Measurements from ENCODE around the gene RFX3. TPM values are rescaled to one million over a fixed set of nuclear protein-coding genes. Genes with fewer than 3 reads are reported as not detected.

Gene RFX3
- total RNA-seq, 1 experiment from 2014 or later, result 8.4 TPM

- Histone ChIP-seq H3F3A (ENCODE audit: insufficient read depth, low read depth) (no peaks in the 10 kb centered on the region), H3K27ac (no peak overlapping the region), H3K4me1 (replicated peaks; ENCODE audit: insufficient read depth) (no peaks in the 10 kb centered on the region), H4K20me1 (ENCODE audit: insufficient read depth) (no peaks in the 10 kb centered on the region), H3K27me3 (ENCODE audit: insufficient read depth, low read depth) (no peaks in the 10 kb centered on the region), H3K9me3 (ENCODE audit: insufficient read depth, low read depth) (no peaks in the 10 kb centered on the region), H3K4me3 (no peak overlapping the region), H3K36me3 (ENCODE audit: low read depth) (no peaks in the 10 kb centered on the region), H3K9me2 (ENCODE audit: insufficient read depth) (no peaks in the 10 kb centered on the region), H2AFZ (no peak overlapping the region), H3K4me2 (no peak overlapping the region), H3K79me2 (ENCODE audit: low read depth) (no peaks in the 10 kb centered on the region)
- POLR2A ChIA-PET (ENCODE audit: unreplicated experiment), result interaction anchor here (0.6 kb wide), 1 partner anchor 759 kb away, joined by 5 read pairs; no protein-coding TSS in a partner anchor
- BruUV-seq (replicated peaks), result no TSS peak
- intact Hi-C loops (cut with micrococcal nuclease; ENCODE audit: unreplicated experiment), result loop anchor here (2.0 to 5.0 kb wide), 2 partner anchors 265 to 899 kb away; no protein-coding TSS in a partner anchor
- CTCF ChIA-PET, result interaction anchor here (0.6 kb wide), 1 partner anchor 434 kb away, joined by 3 read pairs; no protein-coding TSS in a partner anchor
- TF ChIP-seq, protein P1, sequence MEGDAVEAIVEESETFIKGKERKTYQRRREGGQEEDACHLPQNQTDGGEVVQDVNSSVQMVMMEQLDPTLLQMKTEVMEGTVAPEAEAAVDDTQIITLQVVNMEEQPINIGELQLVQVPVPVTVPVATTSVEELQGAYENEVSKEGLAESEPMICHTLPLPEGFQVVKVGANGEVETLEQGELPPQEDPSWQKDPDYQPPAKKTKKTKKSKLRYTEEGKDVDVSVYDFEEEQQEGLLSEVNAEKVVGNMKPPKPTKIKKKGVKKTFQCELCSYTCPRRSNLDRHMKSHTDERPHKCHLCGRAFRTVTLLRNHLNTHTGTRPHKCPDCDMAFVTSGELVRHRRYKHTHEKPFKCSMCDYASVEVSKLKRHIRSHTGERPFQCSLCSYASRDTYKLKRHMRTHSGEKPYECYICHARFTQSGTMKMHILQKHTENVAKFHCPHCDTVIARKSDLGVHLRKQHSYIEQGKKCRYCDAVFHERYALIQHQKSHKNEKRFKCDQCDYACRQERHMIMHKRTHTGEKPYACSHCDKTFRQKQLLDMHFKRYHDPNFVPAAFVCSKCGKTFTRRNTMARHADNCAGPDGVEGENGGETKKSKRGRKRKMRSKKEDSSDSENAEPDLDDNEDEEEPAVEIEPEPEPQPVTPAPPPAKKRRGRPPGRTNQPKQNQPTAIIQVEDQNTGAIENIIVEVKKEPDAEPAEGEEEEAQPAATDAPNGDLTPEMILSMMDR (conservative IDR thresholded peaks at IDR 0.05), result peak; percentile 63
- no peak for TF ChIP-seq EZH2 (IDR thresholded peaks at IDR 0.05; ENCODE audit: low read depth)
- DNase-seq, result peak in 1 of 2 experiments; percentile 19
Observed at GRCh38 chr9:3467593-3468219, 58.1 kb downstream of the RFX3 start.

DNA sequence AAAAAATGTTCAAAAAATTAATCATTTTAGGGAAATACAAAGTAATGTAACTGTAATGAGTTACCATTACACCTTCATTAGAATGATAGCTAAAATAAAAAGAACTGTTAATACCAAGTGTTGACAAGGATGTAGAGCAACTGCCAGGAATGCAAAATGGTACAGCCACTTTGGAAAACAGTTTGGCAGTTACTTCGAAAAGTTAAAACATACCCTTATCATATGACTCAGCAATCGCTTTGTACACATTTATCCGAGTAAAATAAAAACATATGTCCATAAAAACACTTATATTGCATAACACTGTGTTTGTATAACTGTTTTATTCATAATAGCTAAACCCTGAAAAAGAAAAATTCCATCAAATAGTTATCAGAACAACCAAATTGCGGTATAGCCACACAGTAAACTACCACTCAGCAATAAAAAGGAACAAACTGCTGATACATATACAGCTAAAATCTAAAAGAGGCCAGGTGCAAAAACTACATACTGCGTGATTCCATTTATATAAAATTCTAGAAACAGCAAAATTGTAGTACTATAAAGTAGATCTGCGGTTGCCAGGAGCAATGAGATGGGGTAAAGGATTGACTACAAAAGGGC lies 61.7 kb downstream of the RFX3 start:
- intact Hi-C loops (cut with micrococcal nuclease; ENCODE audit: unreplicated experiment), result no loop called here
- TF ChIP-seq, protein P1 (conservative IDR thresholded peaks at IDR 0.05), result no peak
- no peak for TF ChIP-seq EZH2 (IDR thresholded peaks at IDR 0.05; ENCODE audit: low read depth)
- no TSS peak for BruUV-seq (replicated peaks)

DNA sequence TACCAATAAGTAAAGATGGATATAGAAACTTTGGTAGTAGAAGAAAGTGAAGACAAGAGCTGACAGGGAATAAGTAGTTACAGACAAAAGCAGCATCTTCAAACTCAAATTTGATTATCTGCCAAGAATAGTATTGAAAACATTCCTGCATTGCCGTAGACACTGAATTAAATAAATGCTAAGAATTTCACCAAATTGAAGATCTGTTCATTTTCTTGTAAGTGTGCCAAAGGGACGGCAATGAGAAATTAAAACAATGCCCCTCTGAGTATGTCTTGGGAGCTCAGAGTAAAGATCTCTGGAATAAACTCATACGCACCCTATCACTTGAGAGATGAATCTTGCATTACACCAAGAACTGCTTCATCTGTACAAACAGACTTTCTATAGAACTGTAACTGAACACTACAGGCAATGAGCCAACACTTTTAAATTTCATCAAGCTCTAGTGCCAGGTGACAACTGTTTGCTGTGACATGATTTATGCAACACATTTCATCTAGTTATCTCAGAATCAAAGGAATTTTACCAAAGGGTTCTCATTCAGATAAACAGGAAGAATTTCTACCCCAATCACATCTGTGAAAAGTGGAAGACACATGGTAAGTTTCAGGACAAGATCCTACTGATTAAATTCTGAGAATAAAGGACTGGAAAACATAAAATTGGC lies 66.9 kb downstream of the RFX3 start:
- POLR2A ChIA-PET (ENCODE audit: unreplicated experiment), result no interaction called here
- H4K20me1 ChIP-seq (ENCODE audit: insufficient read depth), result no peaks in the 10 kb centered on the region
- TF ChIP-seq, protein P1 (conservative IDR thresholded peaks at IDR 0.05), result no peak
- no peak for TF ChIP-seq EZH2 (IDR thresholded peaks at IDR 0.05; ENCODE audit: low read depth)
- no TSS peak for BruUV-seq (replicated peaks)
- H3K4me2 ChIP-seq, result no peak overlapping the region
- DNase-seq, result no peak
- H3K4me3 ChIP-seq, result no peak overlapping the region
- intact Hi-C loops (cut with micrococcal nuclease; ENCODE audit: unreplicated experiment), result no loop called here
- no peaks in the 10 kb centered on the region for H3K27me3 ChIP-seq (ENCODE audit: insufficient read depth, low read depth)
- H3K36me3 ChIP-seq (ENCODE audit: low read depth), result no peaks in the 10 kb centered on the region
- CTCF ChIA-PET, result no interaction called here
- no peak overlapping the region for H3K27ac ChIP-seq
- no peak overlapping the region for H2AFZ ChIP-seq
- H3K9me2 ChIP-seq (ENCODE audit: insufficient read depth), result no peaks in the 10 kb centered on the region
- no peaks in the 10 kb centered on the region for H3K4me1 ChIP-seq (replicated peaks; ENCODE audit: insufficient read depth)
- no peaks in the 10 kb centered on the region for H3K9me3 ChIP-seq (ENCODE audit: insufficient read depth, low read depth)
- H3K79me2 ChIP-seq (ENCODE audit: low read depth), result no peaks in the 10 kb centered on the region
- no peaks in the 10 kb centered on the region for H3F3A ChIP-seq (ENCODE audit: insufficient read depth, low read depth)

More for the DNA sequence above, 61.7 kb downstream of the RFX3 start:
- Histone ChIP-seq H3K27ac (no peak overlapping the region), H2AFZ (no peak overlapping the region), H3K9me2 (ENCODE audit: insufficient read depth) (no peaks in the 10 kb centered on the region), H3K27me3 (ENCODE audit: insufficient read depth, low read depth) (no peaks in the 10 kb centered on the region), H3F3A (ENCODE audit: insufficient read depth, low read depth) (no peaks in the 10 kb centered on the region), H3K36me3 (ENCODE audit: low read depth) (no peaks in the 10 kb centered on the region), H3K4me2 (no peak overlapping the region), H3K79me2 (ENCODE audit: low read depth) (no peaks in the 10 kb centered on the region), H3K4me1 (replicated peaks; ENCODE audit: insufficient read depth) (no peaks in the 10 kb centered on the region), H4K20me1 (ENCODE audit: insufficient read depth) (no peaks in the 10 kb centered on the region), H3K9me3 (ENCODE audit: insufficient read depth, low read depth) (no peaks in the 10 kb centered on the region), H3K4me3 (no peak overlapping the region)
- ChIA-PET POLR2A (ENCODE audit: unreplicated experiment) (no interaction called here), CTCF (no interaction called here)
- DNase-seq, result no peak

Measured in PC-9 (cell line).